Neural cell (in vitro differentiated cells): ENCODE measurements around the gene ZSCAN2.

Experiments used
- EP300 ChIP-seq: fragments of 450-650 bp; conservative IDR thresholded peaks from 2 replicates; pipeline ENCODE4 v1.6.1; 2014; ENCODE audit warnings: antibody characterized with exemption, mild to moderate bottlenecking, moderate library complexity; ENCODE audit not compliant: poor library complexity, severe bottlenecking
- SMC3 ChIP-seq: fragments of 450-650 bp; conservative IDR thresholded peaks from 2 replicates; pipeline ENCODE4 v1.6.1; 2014; ENCODE audit warnings: antibody characterized with exemption, mild to moderate bottlenecking, moderate library complexity; ENCODE audit not compliant: poor library complexity

GRCh38 chr15:84638103-84638502, 37.3 kb downstream of the ZSCAN2 start:
- TF ChIP-seq EP300 (no peak), SMC3 (no peak)
